ENCODE results near the gene UNC93A.
"Not testable (repeated sequence)": the region's sequence is repeated elsewhere in the genome, so short reads cannot be mapped to it uniquely, and the experiment has no call there.

UNC93A gene

DNA sequence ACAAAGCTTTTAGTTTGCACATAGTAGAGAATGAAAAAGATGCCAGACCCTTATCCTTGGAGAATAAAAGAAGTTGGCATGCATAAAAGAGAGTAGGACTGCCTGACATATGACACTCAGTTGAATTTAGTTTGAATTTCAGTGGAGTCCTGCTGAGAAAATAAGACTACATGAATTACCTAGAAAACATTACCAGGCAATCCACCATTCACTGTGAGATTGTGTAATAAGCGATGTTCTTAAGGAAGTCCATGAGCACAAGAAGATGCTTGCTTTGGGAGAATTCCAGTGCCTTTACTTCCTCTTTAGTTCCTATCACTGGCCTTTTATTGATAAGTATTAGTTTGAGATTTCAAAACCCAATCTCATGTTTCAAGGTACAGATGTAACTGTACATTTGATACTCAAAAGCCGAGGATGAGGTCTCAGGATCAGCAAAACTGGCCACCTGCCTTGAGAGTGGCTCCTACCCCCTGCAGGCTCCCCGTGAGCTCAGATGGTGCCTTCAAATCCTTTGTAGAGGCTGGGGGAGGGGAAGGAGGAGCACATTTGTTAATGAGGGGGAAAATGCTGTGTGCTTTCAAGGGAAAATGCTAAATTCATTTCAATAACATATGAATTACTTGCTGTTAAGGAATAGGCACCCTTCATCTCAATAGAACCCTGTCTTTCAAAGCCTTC lies 11.2 kb upstream of the UNC93A start:
- Mint-ChIP-seq H3K4me3 (no peak overlapping the region), H3K27me3 (peaks cover 30% of the 10 kb centered on the region), H3K36me3 (no peaks in the 10 kb centered on the region), H3K9me3 (no peaks in the 10 kb centered on the region), H3K4me1 (no peaks in the 10 kb centered on the region), H3K27ac (no peak overlapping the region)
- DNase-seq: no peak
- CTCF ChIA-PET: no interaction called here

DNA sequence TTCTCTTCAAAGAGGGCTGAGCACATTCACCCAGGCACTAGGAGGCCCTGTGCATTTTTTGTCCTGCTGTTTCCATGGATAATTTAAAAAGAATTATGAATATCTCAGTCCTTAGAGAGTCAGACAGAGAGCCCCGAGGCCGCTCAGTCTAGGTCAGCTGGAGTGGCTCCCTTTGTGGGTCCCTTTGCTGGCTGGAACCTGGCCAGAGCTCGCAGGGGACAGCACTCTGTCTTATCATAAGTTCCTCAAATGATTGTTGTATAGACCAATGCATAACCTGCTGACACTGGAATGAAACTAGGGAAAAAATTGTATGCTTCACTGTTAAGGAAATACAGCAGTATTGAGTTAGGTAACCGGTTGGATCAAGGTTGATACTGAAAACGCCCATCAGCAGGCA lies 10.6 kb upstream of the UNC93A start:
- H3K4me3 Mint-ChIP-seq, H3K36me3 Mint-ChIP-seq, H3K9me3 Mint-ChIP-seq, H3K4me1 Mint-ChIP-seq, CTCF ChIA-PET, H3K27ac Mint-ChIP-seq, DNase-seq: not testable (repeated sequence)
- H3K27me3 Mint-ChIP-seq: peaks cover 25% of the 10 kb centered on the region

DNA sequence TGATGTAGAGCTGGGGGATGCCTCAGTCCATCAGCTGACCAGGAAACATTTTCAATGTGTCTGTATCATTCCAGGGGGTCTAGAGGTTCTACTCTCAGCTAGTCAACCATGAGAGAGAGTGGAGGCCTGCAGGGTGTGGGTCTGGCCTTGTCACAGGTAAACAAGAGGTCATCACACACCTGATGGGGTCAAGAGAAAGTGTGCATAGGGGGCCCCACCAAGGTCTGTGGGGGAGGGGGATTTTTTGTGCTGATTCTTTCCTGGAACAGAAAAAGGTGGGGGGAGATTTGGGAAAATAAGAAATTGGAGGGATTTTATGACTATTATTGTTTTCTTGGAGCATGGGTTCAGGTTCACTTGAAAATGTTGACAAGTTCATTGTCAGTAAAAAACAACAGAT lies 8.9 kb upstream of the UNC93A start:
- Mint-ChIP-seq H3K9me3 (no peaks in the 10 kb centered on the region), H3K4me1 (no peaks in the 10 kb centered on the region), H3K4me3 (no peak overlapping the region), H3K36me3 (no peaks in the 10 kb centered on the region), H3K27me3 (peaks cover 23% of the 10 kb centered on the region), H3K27ac (no peak overlapping the region)
- CTCF ChIA-PET: no interaction called here
- DNase-seq: no peak

DNA sequence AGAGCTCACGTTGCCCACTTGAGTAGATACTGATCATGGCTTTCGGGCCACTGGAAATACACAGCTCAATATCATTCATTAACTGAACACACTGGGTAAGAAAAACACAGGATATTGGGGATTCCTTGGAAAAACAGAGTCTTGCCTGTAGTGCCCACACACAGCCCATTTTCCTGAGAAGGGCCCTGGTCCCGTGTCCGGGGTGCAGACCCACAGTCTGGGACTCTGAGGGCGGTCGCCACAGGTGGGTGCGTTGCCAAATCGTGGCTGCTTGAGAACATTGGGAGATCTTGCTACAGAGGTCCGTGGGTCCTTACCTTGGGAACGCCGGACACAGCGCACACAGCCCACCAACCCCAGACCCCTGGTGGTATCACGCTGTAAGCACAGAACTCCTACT lies 6.5 kb upstream of the UNC93A start:
- CTCF ChIA-PET, DNase-seq, H3K4me1 Mint-ChIP-seq, H3K36me3 Mint-ChIP-seq, H3K4me3 Mint-ChIP-seq, H3K27ac Mint-ChIP-seq, H3K9me3 Mint-ChIP-seq: not testable (repeated sequence)
- H3K27me3 Mint-ChIP-seq: peaks cover 15% of the 10 kb centered on the region

DNA sequence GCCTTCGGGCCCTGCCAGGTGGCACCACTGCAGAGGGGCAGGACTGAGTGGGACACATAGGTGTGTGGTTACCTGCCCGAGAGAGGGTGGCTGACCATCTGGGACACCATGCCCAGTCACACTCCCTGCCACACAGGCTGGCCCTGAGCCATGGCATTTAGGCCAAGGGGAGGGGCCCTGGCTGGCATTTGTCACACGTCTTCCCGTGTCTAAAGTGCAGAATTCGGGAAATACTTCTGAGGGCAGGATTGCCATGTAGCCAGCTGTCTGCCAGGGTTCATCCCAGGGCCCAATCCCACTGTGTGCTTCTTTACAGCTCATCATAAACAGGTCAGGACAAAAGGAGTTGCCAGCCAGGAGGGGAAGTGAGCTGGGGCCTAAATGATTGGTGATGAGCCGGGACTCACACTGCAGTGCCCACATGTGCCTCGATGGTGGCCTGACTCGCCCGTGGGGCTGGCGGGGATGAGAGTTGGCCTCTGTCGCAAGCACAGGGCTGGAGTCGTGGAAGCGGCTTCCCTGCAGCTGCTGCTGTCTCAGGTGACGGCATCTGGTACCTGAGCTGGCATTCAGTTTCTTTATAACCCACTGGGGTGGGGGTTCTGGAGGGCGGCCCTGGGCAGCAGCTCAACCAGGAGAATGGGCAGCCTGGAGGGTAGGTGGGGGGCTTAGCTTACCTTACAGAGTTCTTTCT lies 5.9 kb upstream of the UNC93A start:
- H3K27ac Mint-ChIP-seq: no peak overlapping the region
- no peak overlapping the region for H3K4me3 Mint-ChIP-seq
- CTCF ChIA-PET: no interaction called here
- H3K36me3 Mint-ChIP-seq: no peaks in the 10 kb centered on the region
- H3K9me3 Mint-ChIP-seq: no peaks in the 10 kb centered on the region
- DNase-seq: no peak
- H3K27me3 Mint-ChIP-seq: peaks cover 15% of the 10 kb centered on the region
- H3K4me1 Mint-ChIP-seq: no peaks in the 10 kb centered on the region

DNA sequence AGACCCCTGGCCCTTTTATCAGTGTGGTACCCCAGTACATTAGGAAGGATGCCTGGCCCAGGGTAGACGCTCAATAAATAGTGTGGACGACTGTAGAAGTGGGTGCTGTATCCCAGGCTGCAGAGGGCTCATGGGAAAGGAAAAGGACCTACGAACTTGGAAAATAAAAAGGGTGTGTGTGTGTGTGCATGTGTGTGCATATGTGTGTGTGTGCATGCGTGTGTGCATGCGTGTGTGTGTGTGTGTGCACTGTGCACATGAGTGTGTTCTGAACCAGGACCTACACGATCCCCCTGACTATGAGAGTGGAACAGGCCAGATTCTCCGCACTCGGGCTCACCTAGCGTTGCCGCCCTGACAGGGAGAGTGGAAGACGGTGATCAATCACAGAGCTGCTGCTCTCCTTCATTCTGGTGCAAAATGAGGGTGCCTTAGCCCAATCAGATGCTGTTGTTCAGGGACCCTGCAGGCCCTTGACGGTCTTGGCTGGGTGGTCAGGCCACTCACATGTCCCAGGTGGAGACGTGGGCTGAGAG lies 3.5 kb upstream of the UNC93A start:
- DNase-seq: no peak
- no peak overlapping the region for H3K4me3 Mint-ChIP-seq
- CTCF ChIA-PET: interaction anchor here (1.6 kb wide), 1 partner anchor 69 kb away, joined by 5 read pairs; no protein-coding TSS in a partner anchor
- H3K27ac Mint-ChIP-seq: no peak overlapping the region
- H3K4me1 Mint-ChIP-seq: no peaks in the 10 kb centered on the region
- no peaks in the 10 kb centered on the region for H3K36me3 Mint-ChIP-seq
- H3K27me3 Mint-ChIP-seq: peaks cover 4% of the 10 kb centered on the region
- H3K9me3 Mint-ChIP-seq: no peaks in the 10 kb centered on the region

DNA sequence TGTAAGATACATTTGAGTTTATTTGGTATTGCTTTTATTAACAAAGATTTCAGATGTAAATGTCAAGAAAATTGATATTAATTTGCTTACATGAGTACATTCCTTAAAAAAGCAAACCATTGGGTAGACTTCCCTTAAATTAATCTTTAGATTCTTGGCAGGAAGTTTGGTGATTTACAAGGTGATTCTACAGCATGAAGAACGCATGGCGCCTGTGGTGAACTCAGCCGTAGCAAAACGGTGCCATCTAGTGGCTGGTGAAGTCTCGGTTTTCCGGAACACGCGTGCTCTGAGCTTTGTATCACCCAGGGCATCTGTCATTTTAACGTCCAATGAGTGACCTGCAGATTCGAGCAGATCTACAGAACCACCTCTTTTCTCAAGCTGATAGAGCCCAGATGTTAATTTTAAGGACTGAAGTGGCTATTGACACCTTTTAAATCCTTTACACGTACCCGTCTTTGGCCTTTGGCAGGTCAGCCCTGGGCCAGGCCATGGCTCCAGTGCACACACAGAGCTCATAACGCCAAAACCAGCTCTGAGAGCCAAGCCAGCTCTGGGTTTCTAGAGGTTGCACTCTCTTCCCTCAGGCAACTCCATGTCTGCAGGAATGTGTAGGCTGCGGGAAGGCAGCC lies 2.4 kb upstream of the UNC93A start:
- DNase-seq: peak; percentile 41
- CTCF ChIA-PET: interaction anchor here (1.2 to 1.6 kb wide), 2 partner anchors 63 to 70 kb away, joined by 5 read pairs; no protein-coding TSS in a partner anchor
- H3K9me3 Mint-ChIP-seq, H3K27me3 Mint-ChIP-seq, H3K4me3 Mint-ChIP-seq, H3K4me1 Mint-ChIP-seq, H3K27ac Mint-ChIP-seq, H3K36me3 Mint-ChIP-seq: not testable (repeated sequence)

DNA sequence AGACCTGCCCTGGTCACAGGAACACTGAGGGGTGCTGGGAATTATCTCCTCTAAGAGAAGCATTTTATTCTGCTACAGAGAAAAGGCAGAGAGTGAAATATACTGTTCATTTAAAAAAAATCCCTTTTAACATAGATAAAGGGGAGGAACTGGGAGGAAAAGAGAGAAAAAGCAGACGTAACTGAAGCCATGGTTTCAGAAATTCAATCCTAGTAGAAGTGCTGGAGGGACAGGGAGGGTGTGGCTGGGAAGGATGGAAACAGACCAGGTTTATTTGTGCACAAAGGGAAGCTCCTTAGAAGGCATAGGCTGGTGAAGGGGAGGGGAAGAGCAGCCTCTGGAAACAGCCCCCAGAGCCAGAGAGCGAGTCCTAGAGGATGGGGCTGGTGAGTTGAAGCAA lies 1.8 kb upstream of the UNC93A start:
- DNase-seq, H3K4me3 Mint-ChIP-seq, H3K27ac Mint-ChIP-seq, H3K27me3 Mint-ChIP-seq, H3K36me3 Mint-ChIP-seq, H3K4me1 Mint-ChIP-seq, H3K9me3 Mint-ChIP-seq: not testable (repeated sequence)
- CTCF ChIA-PET: interaction anchor here (1.0 to 1.3 kb wide), 3 partner anchors 62 to 514 kb away, joined by 3 to 5 read pairs (median 4); no protein-coding TSS in a partner anchor

DNA sequence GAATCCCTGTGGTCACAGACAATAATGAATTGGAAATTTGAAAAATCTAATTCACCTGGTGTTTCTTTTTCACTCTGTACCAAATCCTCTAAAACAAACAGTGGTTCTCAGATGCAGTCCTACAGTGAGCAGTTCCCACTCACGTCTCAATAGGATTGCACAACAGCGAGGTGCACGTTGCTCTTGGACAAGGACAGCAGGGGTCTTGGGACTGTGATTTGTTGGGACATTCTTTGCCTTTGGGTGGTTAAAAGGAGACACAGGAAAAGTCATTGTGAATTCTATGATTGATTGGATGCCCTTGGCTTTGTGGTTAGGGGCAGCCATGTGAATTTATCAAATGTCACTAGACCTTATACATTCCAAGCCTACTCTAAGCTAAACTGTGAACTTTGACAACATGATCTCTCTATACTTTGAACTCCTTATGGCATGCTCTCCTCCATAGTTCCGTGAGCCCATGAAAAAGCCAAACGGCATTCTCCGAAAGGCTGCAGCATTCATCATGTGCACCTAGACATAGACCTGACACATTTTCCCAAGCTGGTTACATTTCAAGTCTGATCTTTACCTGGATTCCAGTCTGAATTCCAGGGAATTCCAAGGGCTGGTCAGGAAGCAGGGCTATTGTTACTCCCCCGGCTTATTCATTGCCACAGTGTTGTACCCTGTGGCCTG lies 647 bp downstream of the UNC93A start:
- DNase-seq: no peak
- Mint-ChIP-seq H3K4me3 (no peak overlapping the region), H3K36me3 (no peaks in the 10 kb centered on the region), H3K27me3 (peaks cover 7% of the 10 kb centered on the region), H3K4me1 (no peaks in the 10 kb centered on the region), H3K9me3 (no peaks in the 10 kb centered on the region), H3K27ac (no peak overlapping the region)
- CTCF ChIA-PET: interaction anchor here (1.0 kb wide), 2 partner anchors 35 to 516 kb away, joined by 3 read pairs; no protein-coding TSS in a partner anchor

DNA sequence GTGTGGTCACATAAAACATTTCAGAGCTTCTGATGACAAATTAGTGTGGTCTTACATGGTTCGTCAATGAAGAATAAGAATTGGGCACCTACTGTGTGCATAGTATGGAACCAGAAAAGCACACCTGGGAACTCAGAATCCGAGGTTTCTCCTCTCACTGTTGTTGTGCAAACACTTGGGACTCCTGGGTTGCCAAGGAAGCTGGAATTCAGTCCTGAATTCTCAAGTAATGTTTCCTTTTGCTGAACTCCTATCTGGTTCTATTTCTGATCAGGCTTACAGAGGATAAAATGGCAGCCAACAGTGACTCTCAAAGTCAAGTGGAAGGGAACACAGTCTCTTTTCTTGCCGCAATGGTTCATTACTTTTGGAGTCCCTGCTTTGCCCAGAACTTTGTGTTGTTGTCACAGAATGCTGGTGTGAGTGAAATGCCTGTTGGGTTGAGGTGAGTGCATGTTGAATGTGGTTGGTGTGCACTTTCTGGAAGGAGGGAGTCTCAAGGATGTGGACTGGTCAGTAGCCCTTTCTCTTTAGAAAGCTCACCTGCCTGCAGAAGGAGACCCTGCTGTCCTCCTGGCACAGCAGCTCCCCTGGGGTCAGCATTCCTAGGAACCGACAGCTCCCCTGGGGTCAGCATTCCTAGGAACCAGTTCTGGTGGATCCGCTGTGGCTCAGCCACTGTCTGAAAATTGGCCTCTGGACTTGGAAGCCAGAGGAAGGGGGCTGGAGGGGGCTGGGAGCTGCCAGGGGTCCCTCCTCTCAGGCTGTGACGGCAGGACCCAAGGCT lies 1.4 kb downstream of the UNC93A start:
- Mint-ChIP-seq H3K27me3 (peaks cover 8% of the 10 kb centered on the region), H3K4me3 (no peak overlapping the region), H3K36me3 (no peaks in the 10 kb centered on the region), H3K9me3 (no peaks in the 10 kb centered on the region), H3K27ac (no peak overlapping the region), H3K4me1 (no peaks in the 10 kb centered on the region)
- CTCF ChIA-PET: no interaction called here
- no peak for DNase-seq

DNA sequence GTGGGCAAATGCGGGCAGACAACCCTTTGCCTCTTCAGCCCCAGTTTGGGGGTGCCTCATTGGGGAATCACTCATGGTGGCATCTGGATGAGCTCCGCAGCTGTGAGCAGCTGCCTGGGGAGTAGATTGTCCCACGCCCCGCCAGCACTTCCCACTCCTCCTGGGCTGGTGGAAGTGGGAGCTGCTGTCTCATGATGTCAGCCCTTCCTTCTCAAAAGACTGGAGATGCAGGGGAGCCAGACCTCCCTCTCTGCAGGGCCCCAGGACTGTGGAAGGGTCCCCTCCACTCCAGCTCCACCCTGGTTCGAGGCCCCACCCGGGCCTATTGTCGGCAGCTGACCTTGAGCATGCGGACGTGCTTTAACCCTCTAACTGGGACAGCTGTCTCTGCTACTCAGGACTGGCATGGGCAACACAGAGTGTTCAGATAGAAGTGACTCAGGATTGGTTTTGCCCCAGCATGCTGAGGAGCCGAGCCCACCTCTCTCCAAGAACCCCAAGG lies 2.0 kb downstream of the UNC93A start:
- no peak overlapping the region for H3K4me3 Mint-ChIP-seq
- H3K27ac Mint-ChIP-seq: no peak overlapping the region
- H3K36me3 Mint-ChIP-seq: no peaks in the 10 kb centered on the region
- no peak for DNase-seq
- no peaks in the 10 kb centered on the region for H3K4me1 Mint-ChIP-seq
- H3K9me3 Mint-ChIP-seq: no peaks in the 10 kb centered on the region
- peaks cover 12% of the 10 kb centered on the region for H3K27me3 Mint-ChIP-seq
- CTCF ChIA-PET: no interaction called here

DNA sequence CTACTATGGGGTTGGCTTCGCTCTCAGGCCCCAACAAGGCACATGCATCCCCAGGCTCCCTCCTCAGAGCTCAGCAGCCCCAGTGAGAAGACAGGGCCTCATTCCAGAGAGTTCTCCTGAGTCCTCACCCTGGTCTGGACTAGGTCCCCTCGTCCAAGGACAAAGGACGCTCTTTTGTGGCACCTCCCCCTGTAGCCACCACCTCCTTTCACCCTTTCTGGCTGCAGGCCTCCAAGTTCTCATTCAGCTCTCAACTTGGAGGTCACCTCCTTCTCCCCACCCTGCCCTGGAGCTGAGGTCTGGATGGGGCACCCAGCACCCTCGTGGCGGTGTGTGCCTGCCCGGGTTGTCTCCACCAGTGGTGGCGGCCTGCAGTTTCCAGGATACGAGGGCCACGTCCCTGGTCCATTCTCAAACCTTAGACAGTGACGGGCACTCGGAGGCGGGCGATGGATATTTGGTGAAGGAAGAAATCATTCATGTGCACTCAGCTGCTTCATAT lies 2.5 kb downstream of the UNC93A start:
- H3K4me1 Mint-ChIP-seq: no peaks in the 10 kb centered on the region
- DNase-seq: no peak
- no peaks in the 10 kb centered on the region for H3K9me3 Mint-ChIP-seq
- no peak overlapping the region for H3K4me3 Mint-ChIP-seq
- CTCF ChIA-PET: no interaction called here
- H3K36me3 Mint-ChIP-seq: no peaks in the 10 kb centered on the region
- peaks cover 12% of the 10 kb centered on the region for H3K27me3 Mint-ChIP-seq
- H3K27ac Mint-ChIP-seq: no peak overlapping the region

DNA sequence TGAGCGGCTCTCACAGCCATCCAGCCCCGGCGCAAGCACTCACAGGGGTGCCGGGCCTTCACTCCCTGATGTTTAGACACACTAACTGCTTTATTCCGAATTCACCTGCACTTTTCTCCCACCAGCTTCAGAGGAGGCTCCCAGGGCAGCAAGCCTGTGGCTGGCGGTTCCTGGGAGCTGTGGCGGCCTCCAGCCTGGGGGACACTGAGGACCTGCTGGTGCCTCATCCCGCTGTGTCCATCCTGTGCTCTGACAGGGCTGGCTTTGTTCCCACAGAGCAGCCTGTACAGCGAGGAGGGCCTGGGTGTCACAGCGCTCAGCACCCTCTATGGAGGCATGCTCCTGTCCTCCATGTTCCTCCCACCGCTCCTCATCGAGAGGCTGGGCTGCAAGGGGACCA lies 3.1 kb downstream of the UNC93A start:
- H3K36me3 Mint-ChIP-seq: no peaks in the 10 kb centered on the region
- no peak overlapping the region for H3K27ac Mint-ChIP-seq
- CTCF ChIA-PET: no interaction called here
- H3K27me3 Mint-ChIP-seq: peaks cover 12% of the 10 kb centered on the region
- no peak overlapping the region for H3K4me3 Mint-ChIP-seq
- no peaks in the 10 kb centered on the region for H3K9me3 Mint-ChIP-seq
- DNase-seq: no peak
- H3K4me1 Mint-ChIP-seq: no peaks in the 10 kb centered on the region

Measured in activated naive CD4-positive, alpha-beta T cell treated with anti-CD3 and anti-CD28 coated beads, Interleukin-2, amount 10 ng/mL, durations not matched to agents 7 days and 5 days (primary cell).